ENCODE measurements around the gene PTPN4.

Gene PTPN4

GRCh38 chr2:119871725-119872124 lies 112.0 kb downstream of the PTPN4 start:
- DNase-seq: no peak

- no peak for DNase-seq
These were observed 113.9 kb downstream of the PTPN4 start for GRCh38 chr2:119873350-119874315.

- DNase-seq: no peak
These were observed 119.8 kb downstream of the PTPN4 start for GRCh38 chr2:119879502-119879901.

- DNase-seq: no peak
These were observed 129.0 kb downstream of the PTPN4 start for GRCh38 chr2:119888680-119889079.

- no peak for DNase-seq
These were observed 138.1 kb downstream of the PTPN4 start for GRCh38 chr2:119897736-119898395.

GRCh38 chr2:119901013-119901412 lies 141.3 kb downstream of the PTPN4 start:
- DNase-seq: no peak

- DNase-seq: no peak
These were observed 150.8 kb downstream of the PTPN4 start for GRCh38 chr2:119910566-119910965.

- no peak for DNase-seq
These were observed 154.5 kb downstream of the PTPN4 start for GRCh38 chr2:119914266-119914665.

- no peak for DNase-seq
These were observed 162.1 kb downstream of the PTPN4 start for GRCh38 chr2:119921825-119922224.

GRCh38 chr2:119922699-119923098 lies 163.0 kb downstream of the PTPN4 start:
- no peak for DNase-seq

GRCh38 chr2:119929537-119929936 lies 169.8 kb downstream of the PTPN4 start:
- no peak for DNase-seq

- no peak for DNase-seq
These were observed 173.1 kb downstream of the PTPN4 start for GRCh38 chr2:119932809-119933208.

GRCh38 chr2:119934319-119934718 lies 174.6 kb downstream of the PTPN4 start:
- DNase-seq: no peak

- no peak for DNase-seq
These were observed 178.0 kb downstream of the PTPN4 start for GRCh38 chr2:119937680-119938079.

GRCh38 chr2:119939915-119940314 lies 180.2 kb downstream of the PTPN4 start:
- DNase-seq: no peak

GRCh38 chr2:119940856-119941255 lies 181.1 kb downstream of the PTPN4 start:
- DNase-seq: no peak

GRCh38 chr2:119941388-119941787 lies 181.7 kb downstream of the PTPN4 start:
- no peak for DNase-seq

- no peak for DNase-seq
These were observed 182.3 kb downstream of the PTPN4 start for GRCh38 chr2:119941981-119942513.

- DNase-seq: no peak
These were observed 183.3 kb downstream of the PTPN4 start for GRCh38 chr2:119943058-119943457.

GRCh38 chr2:119947535-119947934 lies 187.8 kb downstream of the PTPN4 start:
- no peak for DNase-seq

GRCh38 chr2:119950966-119951365 lies 191.2 kb downstream of the PTPN4 start:
- DNase-seq: no peak

GRCh38 chr2:119958670-119959268 lies 199.0 kb downstream of the PTPN4 start:
- no peak for DNase-seq

- DNase-seq: no peak
These were observed 201.1 kb downstream of the PTPN4 start for GRCh38 chr2:119960821-119961220.

All from RPMI8226 (cell line).